GM21619 (cell line): ENCODE measurements around the gene SH3YL1.

Experiments used
- ATAC-seq: cut with Tn5 transposase; IDR thresholded peaks from one replicate; pipeline ENCODE4 v1.9.1; 2021; ENCODE audit not compliant: unreplicated experiment

Gene SH3YL1

GRCh38 chr2:259789-260331 lies 4.0 kb downstream of the SH3YL1 start:
- ATAC-seq = no peak

DNA sequence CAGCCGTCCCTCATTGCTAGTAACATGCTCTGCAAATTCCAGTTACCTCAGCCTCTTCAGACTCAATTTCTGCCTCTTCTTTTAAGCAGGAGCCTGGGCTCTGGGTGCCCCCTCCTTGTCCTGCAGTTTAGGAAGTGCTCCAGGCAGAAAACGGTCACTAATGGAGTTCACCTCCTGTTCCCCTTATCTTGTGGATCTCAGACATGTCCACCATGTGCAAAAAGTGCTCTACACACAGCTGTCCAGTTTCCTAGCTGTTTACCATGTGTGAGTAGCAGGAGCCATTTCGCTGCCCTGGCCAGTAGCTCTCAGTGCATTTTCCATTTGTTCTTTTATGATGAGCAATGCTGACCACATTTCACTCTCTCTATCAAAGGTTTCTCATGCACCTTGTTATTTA lies 4.9 kb downstream of the SH3YL1 start:
- ATAC-seq = no peak

- no peak for ATAC-seq
These were observed 6.0 kb downstream of the SH3YL1 start for GRCh38 chr2:257842-258241.

- no peak for ATAC-seq
These were observed 6.4 kb downstream of the SH3YL1 start for GRCh38 chr2:257429-257828.

- ATAC-seq = no peak
These were observed 7.7 kb downstream of the SH3YL1 start for GRCh38 chr2:256094-256493.

- no peak for ATAC-seq
These were observed 8.6 kb downstream of the SH3YL1 start for GRCh38 chr2:255195-255594.

- ATAC-seq = no peak
These were observed 9.6 kb downstream of the SH3YL1 start for GRCh38 chr2:254241-254640.

GRCh38 chr2:253202-253638 lies 10.6 kb downstream of the SH3YL1 start:
- ATAC-seq = no peak

- ATAC-seq = no peak
These were observed 11.7 kb downstream of the SH3YL1 start for GRCh38 chr2:252001-252602.

GRCh38 chr2:249538-250042 lies 14.2 kb downstream of the SH3YL1 start:
- no peak for ATAC-seq

GRCh38 chr2:248724-249123 lies 15.1 kb downstream of the SH3YL1 start:
- ATAC-seq = no peak

- peak; percentile 51 for ATAC-seq
These were observed 17.2 kb downstream of the SH3YL1 start for GRCh38 chr2:246489-247144.

DNA sequence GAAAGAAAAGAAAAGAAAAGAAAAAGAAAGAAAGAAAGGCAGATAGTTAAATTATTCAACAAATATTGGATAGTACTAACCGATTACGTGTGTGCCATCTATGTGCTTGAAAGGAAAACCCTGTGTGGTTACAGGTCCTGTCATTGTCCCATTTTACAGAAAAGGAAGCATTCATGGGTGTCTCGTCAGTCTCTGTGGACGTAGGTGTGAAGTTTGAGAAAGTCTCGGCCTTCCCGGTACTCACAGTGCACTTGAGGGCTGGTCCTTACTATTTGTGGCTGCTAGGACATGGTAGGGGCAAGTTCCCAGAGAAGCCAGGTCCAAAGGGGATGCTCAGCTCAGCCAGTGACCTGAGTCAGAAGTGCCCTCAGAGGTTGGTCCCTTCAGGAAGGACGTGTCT lies 19.3 kb downstream of the SH3YL1 start:
- ATAC-seq = no peak

DNA sequence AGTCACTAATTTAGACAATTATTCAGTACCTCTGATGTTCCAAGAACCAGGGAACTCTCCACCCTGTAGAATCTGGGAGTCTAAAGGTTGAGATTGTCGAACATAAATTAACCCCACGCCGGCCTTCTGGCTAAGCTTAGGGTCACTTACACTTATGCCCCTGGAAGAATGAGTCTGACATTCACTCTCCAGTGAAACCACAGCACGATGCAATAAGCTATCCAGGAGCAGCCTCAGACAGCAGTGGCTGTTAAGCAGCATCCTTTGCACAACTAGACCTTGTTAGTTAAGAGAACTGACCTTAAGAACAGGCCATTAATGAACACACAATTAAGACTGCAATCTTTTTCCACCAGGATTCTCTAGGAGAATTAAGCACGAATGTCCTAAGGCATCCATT lies 25.0 kb downstream of the SH3YL1 start:
- no peak for ATAC-seq

DNA sequence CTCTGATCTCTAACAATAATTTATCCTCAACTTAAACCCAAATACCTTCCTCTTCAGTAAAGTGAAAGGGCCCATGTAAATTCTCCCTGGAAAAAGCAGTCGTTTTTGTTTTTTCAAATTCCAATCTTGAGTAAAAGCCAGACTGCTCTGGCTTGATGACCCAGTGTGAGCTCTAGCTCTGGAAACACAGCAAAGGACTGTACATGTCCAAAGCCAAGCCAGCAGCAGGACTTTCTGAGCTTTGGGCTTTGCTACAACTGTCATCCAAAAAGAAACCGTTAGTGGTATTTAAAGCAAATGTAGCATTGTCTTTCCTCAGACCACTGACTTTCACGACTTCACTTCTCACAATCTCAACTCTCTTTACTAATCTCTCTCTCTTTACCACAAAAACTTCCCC lies 25.4 kb downstream of the SH3YL1 start:
- no peak for ATAC-seq

- ATAC-seq = no peak
These were observed 26.0 kb downstream of the SH3YL1 start for GRCh38 chr2:237878-238277.

DNA sequence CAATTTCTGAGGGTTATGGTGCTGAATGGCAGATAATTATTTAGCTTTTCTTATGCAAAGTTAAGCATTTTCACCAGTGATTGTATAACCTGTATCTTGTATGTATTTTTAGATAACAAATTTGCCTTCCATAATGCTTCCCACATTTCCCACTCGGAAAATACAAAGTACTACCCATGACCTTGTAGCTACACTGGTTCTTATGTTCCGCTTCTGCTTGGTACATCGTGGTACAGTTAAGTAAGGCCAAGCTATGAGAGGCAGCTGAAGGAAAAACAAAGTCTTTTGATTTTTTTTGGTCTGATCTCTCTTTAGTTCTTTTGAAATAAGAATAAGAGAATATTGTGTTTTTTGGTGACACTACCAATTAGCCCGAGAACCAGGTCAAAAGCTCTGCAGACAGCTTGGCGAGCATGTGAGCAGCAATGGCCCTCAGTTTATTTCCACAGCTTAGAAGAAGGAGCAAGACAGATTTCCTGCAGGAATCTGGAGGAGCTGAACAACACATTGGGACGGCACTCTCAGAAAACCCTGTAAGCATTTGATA lies 26.8 kb downstream of the SH3YL1 start:
- ATAC-seq = no peak

- ATAC-seq = no peak
These were observed 29.4 kb downstream of the SH3YL1 start for GRCh38 chr2:234421-234820.

GRCh38 chr2:233030-233429 lies 30.8 kb downstream of the SH3YL1 start:
- no peak for ATAC-seq

- no peak for ATAC-seq
These were observed 32.2 kb downstream of the SH3YL1 start for GRCh38 chr2:231521-232185.

DNA sequence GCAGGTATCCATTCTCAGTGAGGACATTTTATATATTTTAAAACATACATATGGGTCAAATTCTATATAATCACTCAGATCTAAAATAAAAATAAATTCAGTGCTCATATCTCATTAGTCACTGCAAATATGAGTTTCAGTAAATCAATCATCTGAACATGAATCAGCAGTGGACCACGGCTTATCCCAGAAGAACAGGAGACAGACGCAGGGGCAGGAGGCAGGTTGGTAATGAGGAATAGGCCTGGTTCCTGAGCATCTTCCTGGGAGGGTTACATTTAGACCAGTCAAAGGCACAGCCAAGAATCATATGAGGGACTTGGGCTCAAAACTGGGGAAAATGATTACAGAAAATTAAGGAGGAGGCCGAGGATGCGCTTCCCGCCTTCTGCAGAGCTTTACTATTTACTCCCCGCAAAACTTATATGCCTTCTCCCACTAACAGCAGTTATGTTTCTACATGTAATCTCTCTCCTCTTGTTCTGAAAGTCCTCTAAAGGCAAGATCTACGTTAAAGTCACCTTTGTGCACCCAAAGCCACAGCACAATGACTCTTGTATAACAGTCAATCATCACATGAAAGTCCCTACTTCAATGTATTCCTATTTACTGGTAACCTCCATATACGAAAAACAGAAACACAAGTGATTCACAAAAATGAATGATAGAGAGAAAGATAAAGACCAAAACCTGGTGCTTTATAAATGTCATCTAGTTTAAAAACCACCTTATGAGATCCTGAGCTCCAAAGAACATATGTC lies 35.1 kb downstream of the SH3YL1 start:
- ATAC-seq = no peak
